ENCODE results near the gene MYO1D. TPM values are rescaled to one million over a fixed set of nuclear protein-coding genes. Genes with fewer than 3 reads are reported as not detected.

MYO1D gene
- total RNA-seq, 6 donors from 2014 or later = 63.0 to 139 (median 91.9) TPM

Small RNA genes lying within 50 kb of the gene (small RNA-seq; reads per million reads assigned to genes)
- gene RF00019 = 0 reads per million in 4 donors

Other genes with a start within 250 kb of the MYO1D start
- 100 to 1,000 TPM in 1 of 6 donors, 10 to 100 TPM in 5; 35.6 to 101 (median 58.5) TPM for gene TMEM98, start 51.0 kb upstream of the MYO1D start, total RNA-seq
- gene SPACA3, start 114.7 kb upstream of the MYO1D start, total RNA-seq = not detected